Islet precursor cell (in vitro differentiated cells): ENCODE results near the gene ITGA3.
"Not testable (repeated sequence)": the region's sequence is repeated elsewhere in the genome, so short reads cannot be mapped to it uniquely, and the experiment has no call there.

Source experiments
- DNase-seq: peaks from one replicate; pipeline ENCODE4 v3.0.0-alpha.2; 2018

ITGA3 gene

DNA sequence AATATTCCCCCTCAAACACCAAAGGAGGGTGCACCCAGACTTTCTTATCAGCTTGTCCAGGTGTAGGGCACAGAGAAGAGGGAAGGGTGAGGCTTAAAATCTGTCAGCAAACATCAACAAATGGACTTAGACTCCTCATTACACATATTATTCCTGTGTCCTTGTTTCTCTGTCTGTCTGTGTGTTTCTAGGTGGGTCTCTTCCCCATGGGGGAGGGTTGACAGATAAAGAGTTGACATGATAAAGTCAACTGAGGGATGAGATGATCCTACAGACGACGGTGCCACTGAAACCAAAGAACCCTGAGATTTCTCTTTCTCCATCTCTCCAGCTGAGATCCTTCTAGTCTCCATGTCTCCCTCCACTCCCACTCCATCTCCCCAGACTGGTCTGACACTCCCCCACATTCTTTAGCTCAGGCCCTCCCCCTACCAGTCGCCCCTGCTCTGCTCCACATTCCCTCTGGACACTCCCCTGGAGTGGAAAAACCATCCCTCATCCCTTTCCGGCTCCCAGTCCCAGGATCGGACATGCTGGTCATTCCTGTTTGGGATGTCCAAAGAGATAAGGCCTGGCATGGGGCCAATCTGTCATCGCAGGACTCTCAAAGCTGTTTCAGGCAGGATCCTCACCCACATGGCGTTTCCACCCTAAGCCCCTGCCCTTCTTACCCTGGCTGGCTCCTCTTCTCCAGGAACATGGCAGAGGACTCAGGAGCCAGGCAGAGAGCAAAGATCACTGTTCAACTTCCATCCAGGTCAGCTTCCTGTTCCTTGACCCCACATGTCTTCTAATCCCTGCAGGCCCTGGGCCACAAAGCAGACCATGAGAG lies 2.9 kb upstream of the ITGA3 start:
- DNase-seq: peak; percentile 93

DNA sequence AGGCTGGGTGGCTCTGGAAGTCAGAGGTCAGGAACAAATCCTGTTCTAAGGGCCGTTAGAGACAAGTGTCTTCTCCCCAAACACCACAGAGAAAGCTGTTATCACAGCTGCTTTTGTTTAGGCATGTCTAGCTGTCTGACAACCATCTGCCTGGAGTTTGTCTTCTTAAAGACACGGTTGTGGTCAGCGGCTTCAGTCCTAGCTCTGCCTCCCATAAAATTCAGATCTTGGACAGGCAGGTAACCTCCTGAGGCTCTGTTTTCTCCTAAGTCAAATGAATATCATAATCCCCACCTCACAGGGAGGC lies 2.3 kb upstream of the ITGA3 start:
- DNase-seq: no peak

DNA sequence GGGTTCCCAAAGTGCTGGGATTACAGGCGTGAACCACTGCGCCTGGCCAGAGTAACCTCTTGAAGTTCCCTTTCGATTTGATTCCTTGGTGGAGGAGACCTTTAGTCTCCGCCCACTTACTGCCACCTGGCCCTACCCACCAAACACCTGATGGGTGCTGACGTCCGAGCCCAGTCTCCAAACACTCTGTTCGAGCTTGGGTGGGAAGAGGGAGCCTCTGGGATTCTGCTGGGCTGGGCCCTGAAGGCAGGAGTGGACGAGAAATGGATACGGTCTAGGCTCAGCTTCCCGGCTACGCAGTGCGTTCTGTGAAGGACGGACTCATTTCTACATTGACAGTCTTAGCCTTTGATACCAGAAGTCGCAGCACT lies 870 bp upstream of the ITGA3 start:
- DNase-seq: peak; percentile 96

- DNase-seq: peak; percentile 96
Measured at GRCh38 chr17:50056217-50056960, 479 bp downstream of the ITGA3 start.

DNA sequence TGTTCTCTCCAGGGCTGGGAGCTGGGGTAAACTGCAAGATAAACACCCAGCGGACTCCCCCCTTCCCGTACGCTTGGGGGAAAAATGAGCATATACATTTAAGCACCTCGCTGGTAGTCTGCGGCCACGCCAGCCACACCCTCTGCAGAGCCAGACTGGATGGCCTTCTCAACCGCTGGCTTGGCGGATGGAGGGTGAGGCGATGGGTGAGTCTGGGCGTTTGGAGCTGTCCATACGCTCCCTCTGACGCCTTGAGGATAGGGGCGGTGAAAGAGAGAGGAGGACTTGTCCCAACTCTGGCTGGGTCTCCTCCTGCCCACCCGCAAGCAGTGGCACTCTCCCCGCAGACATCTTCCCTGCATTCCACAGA lies 1.0 kb downstream of the ITGA3 start:
- DNase-seq: peak; percentile 83

GRCh38 chr17:50057521-50057991 lies 1.6 kb downstream of the ITGA3 start:
- DNase-seq: no peak

GRCh38 chr17:50058296-50058953 lies 2.5 kb downstream of the ITGA3 start:
- DNase-seq: no peak

GRCh38 chr17:50059256-50059655 lies 3.3 kb downstream of the ITGA3 start:
- DNase-seq: peak; percentile 87

- peak; percentile 85 for DNase-seq
Measured at GRCh38 chr17:50059759-50060273, 3.9 kb downstream of the ITGA3 start.

- DNase-seq: no peak
Measured at GRCh38 chr17:50060951-50061712, 5.2 kb downstream of the ITGA3 start.

DNA sequence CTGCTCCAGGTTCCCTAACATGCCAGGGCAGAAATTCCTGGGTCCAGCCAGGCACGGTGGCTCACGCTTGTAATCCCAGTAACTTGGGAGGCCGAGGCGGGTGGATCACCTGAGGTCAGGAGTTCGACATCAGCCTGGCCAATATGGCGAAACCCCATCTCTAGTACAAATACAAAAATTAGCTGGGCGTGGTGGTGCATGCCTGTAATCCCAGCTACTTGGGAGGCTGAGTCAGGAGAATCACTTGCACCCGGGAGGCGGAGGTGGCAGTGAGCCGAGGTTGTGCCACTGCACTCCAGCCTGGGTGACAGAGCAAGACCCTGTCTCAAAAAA lies 5.8 kb downstream of the ITGA3 start:
- not testable (repeated sequence) for DNase-seq

DNA sequence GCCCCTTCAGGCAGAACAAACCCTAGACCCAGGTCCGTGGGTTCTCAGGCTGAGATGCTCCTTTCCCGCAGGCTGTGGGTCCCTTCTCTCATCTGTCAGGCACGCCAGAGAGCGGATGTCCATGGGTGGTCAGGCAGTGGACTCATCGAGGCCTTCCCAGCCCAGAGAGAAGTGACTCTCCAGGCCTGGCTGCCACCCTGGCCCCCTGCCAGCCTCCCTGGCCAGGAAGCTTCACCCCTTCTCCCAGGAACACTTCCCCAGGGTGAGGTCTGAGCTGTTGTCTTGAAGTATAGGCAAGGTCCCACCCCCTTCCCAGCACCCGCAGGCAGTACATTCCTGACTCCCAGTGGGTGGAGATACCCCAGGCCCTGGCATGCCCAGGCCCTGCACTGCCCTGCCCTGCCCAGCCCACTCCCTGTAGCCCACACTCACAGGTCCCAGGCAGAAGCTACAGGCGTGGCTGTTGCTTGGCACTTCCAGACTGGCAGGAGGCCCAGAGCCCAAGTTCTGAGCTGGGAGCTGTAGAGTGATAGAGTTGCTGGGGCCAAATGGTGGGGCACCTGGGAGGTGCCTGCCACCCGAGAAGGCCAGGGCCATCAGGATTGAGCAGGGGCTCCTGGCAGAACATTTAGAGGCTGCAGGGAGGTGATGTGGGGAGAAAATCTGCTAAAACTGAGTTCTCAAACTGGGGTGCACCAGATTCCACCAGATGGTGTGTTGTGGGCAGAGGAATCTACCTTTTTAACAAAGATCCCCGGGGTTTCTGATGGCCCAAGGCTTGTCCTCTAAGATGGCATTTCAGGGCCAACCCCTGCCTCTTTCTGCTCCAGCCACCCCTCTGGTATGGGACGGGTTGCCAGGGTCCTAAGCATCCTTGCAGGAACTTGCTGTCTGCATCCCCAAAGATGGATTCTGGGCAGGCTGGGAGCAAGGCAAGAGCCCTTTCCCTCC lies 6.7 kb downstream of the ITGA3 start:
- peak; percentile 74 for DNase-seq

DNA sequence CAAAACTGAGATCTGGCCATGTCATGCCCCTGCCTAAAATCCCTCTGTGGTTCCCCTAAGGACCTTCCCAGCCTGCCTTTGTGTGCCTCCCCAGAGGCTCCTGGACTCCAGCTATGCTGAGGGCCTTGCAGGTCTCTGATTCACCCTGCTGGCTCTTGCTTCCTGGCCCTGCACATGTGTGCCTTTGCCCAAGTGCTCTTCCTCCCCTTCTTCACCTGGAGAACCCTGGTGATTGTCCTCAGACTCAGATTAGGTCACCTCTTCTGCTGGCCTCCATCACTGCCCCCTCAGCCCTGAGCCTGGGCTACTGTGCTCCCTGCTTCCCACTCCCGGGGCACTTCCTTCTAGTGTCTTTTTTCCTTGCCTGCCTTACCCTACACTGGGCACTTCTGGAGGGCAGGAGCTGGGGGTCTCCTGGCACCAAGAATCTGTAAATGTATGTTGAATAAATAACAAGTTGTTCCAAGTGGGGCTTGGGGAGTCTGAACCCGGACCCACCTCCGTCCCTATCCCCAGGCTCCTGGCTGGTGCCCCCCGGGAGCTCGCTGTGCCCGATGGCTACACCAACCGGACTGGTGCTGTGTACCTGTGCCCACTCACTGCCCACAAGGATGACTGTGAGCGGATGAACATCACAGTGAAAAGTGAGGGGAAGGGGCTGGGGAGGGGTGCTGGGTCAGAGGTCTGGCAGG lies 7.8 kb downstream of the ITGA3 start:
- peak; percentile 75 for DNase-seq

DNA sequence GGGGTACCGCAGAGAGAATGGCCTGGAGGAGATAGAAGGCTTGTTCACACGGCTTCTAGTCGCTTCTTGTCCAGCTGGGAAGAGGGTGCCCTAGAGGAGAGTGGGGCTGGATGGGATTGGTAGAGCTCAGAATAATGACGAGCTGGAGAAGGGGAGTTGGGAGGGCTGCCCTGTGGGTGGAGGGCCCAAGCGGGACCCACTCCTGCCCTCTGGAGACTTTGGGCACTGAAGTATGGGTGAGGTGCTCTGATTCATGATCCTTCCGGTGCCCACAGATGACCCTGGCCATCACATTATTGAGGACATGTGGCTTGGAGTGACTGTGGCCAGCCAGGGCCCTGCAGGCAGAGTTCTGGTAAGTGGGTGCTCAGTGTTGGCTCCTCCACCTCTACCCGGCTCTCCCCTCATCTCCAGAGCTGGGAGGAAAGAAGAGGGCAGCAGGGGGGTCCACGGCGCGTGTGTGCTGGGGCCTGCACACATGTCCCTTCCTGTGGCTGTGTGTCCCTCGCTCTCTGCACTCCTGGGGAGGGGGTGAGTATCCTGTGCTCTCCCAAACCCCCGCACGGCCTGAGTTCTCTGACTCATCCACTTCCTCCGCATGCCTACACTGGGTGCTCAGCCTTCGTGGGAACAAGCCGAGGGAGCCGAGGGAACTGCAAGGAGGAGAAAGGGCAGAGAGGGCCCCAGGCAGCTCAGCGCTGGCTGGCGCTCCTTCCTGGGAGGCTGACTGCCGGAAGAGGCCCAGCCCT lies 8.5 kb downstream of the ITGA3 start:
- DNase-seq: peak; percentile 99

GRCh38 chr17:50065056-50065455 lies 9.1 kb downstream of the ITGA3 start:
- DNase-seq: no peak

DNA sequence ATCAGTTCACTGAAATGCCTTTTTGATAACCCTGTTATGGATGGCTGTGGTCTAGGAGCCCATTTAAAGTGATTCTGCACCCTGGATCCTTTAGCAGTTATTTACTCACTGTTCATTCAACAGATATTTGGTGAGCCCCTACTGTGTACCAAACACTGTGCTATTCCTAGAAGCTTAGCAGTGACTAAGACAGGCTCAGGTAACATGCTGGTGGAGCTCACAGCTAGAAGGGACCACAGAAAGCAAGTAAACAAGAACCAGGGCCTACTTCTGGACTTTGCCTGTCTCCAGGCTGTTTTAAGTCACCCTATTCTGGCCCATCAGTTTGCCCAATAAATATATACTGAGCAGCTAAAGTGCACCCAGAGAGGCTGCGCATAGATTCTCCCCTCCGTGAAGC lies 11.1 kb downstream of the ITGA3 start:
- DNase-seq: no peak

GRCh38 chr17:50067996-50068395 lies 12.1 kb downstream of the ITGA3 start:
- no peak for DNase-seq

DNA sequence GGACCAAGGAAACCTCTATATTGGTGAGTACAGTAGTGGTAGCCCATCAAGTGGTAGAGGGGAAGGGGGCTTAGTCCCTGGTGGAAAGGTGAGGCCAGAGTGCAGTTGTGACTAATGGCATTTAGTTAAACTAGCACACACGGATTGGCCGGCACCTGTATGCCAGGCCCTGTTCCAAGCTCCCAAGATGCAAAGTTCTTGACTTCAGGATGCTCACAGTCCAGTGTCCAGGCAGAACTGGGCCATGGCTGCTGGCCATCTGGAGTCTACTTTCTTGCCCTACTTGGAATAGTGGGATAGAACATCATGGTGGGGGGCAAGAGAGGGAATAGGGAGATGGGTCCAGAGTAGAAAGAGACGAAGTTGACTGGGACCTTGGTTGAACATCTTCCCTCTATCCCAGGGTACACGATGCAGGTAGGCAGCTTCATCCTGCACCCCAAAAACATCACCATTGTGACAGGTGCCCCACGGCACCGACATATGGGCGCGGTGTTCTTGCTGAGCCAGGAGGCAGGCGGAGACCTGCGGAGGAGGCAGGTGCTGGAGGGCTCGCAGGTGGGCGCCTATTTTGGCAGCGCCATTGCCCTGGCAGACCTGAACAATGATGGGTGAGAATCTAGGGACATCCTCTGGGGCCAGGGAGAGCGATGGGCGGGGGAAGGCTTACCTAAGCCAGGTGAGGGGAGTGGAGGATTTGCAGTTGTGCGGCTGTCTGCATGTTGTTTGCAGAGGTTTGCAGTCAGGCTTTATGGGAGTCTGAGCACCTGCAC lies 15.2 kb downstream of the ITGA3 start:
- DNase-seq: no peak

GRCh38 chr17:50071692-50072091 lies 15.8 kb downstream of the ITGA3 start:
- no peak for DNase-seq

DNA sequence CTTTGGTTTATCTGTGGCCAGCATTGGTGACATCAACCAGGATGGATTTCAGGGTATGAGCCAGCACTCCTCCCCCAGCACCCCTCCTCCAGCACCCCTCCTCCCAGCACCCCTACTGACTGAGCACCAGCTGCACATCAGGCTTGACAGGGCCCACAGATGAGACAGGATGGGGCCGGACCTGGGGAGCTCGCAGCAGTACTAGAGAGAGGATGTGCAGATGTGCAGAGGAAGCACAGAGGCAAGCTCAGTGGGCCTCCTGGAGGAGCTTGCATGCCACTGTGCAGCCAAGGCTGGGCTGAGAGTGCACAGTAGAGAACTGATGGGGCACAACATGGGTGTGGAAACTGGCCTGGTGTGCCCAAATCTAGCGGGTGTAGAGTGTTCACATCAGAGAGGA lies 16.2 kb downstream of the ITGA3 start:
- DNase-seq: no peak
